H9 (cell line): ENCODE results near the gene OR52E6. TPM values are rescaled to one million over a fixed set of nuclear protein-coding genes. Genes with fewer than 3 reads are reported as not detected.

Experiments
- DNase-seq: peaks from one replicate; pipeline ENCODE4 v3.0.0-alpha.2; 2017
- H2AFZ ChIP-seq: one replicate; pipeline ENCODE4 v1.6.1; 2013; ENCODE audit warnings: mild to moderate bottlenecking, low read length, control low read depth, moderate library complexity
- H2AK5ac ChIP-seq: 2 replicates; pipeline ENCODE4 v1.6.1; 2013; ENCODE audit warnings: low read length, control low read depth, mixed read lengths; ENCODE audit not compliant: insufficient read length
- H2BK120ac ChIP-seq: one replicate; pipeline ENCODE4 v1.6.1; 2013; ENCODE audit warnings: low read depth, mild to moderate bottlenecking, low read length, control low read depth, inconsistent platforms; ENCODE audit not compliant: poor library complexity, severe bottlenecking
- H2BK12ac ChIP-seq: 2 replicates; pipeline ENCODE4 v1.6.1; 2013; ENCODE audit warnings: low read length, control low read depth, mixed read lengths, low read depth; ENCODE audit not compliant: insufficient read length
- H2BK15ac ChIP-seq: 2 replicates; pipeline ENCODE4 v1.6.1; 2013; ENCODE audit warnings: low read depth, low read length, control low read depth
- H2BK20ac ChIP-seq: one replicate; pipeline ENCODE4 v1.6.1; 2013; ENCODE audit warnings: low read depth, mild to moderate bottlenecking, low read length, control low read depth, inconsistent platforms; ENCODE audit not compliant: poor library complexity, severe bottlenecking
- H2BK5ac ChIP-seq: 2 replicates; pipeline ENCODE4 v1.6.1; 2013; ENCODE audit warnings: low read length, control low read depth, mixed read lengths; ENCODE audit not compliant: insufficient read length
- H3K14ac ChIP-seq: 2 replicates; pipeline ENCODE4 v1.6.1; 2013; ENCODE audit warnings: low read length, control low read depth; ENCODE audit not compliant: insufficient read depth
- H3K18ac ChIP-seq: 2 replicates; pipeline ENCODE4 v1.6.1; 2013; ENCODE audit warnings: low read depth, mild to moderate bottlenecking, mixed read lengths, low read length, control low read depth; ENCODE audit not compliant: insufficient read length
- H3K23ac ChIP-seq: 2 replicates; pipeline ENCODE4 v1.6.1; 2013; ENCODE audit warnings: low read length, control low read depth, mixed read lengths, low read depth; ENCODE audit not compliant: insufficient read length
- H3K23me2 ChIP-seq: 2 replicates; pipeline ENCODE4 v1.6.1; 2013; ENCODE audit warnings: low read depth, mild to moderate bottlenecking, mixed read lengths, low read length, control low read depth; ENCODE audit not compliant: insufficient read length, poor library complexity, severe bottlenecking
- H3K27ac ChIP-seq: 2 replicates; pipeline ENCODE4 v1.5.1; 2013; ENCODE audit warnings: low read length, control low read depth, mixed read lengths, low read depth; ENCODE audit not compliant: insufficient read length
- H3K27me3 ChIP-seq: 2 replicates; pipeline ENCODE4 v1.6.1; 2013; ENCODE audit warnings: low read length, control low read depth, inconsistent platforms; ENCODE audit not compliant: insufficient read depth
- H3K4ac ChIP-seq: 2 replicates; pipeline ENCODE4 v1.6.1; 2013; ENCODE audit warnings: low read depth, mild to moderate bottlenecking, control low read depth, inconsistent platforms, low read length, moderate library complexity
- H3K4me1 ChIP-seq: 2 replicates; pipeline ENCODE4 v1.6.1; 2013; ENCODE audit warnings: low read length, control low read depth, inconsistent platforms; ENCODE audit not compliant: insufficient read depth
- H3K4me2 ChIP-seq: 2 replicates; pipeline ENCODE4 v1.6.1; 2013; ENCODE audit warnings: low read length, control low read depth, mixed read lengths; ENCODE audit not compliant: insufficient read length, insufficient read depth
- H3K56ac ChIP-seq: 2 replicates; pipeline ENCODE4 v1.6.1; 2013; ENCODE audit warnings: low read depth, mild to moderate bottlenecking, mixed read lengths, low read length, control low read depth; ENCODE audit not compliant: insufficient read length
- H3K79me1 ChIP-seq: 2 replicates; pipeline ENCODE4 v1.6.1; 2013; ENCODE audit warnings: low read depth, mild to moderate bottlenecking, moderate library complexity, low read length, control low read depth, inconsistent platforms; ENCODE audit not compliant: insufficient read depth, poor library complexity, severe bottlenecking
- H3K79me2 ChIP-seq: 2 replicates; pipeline ENCODE4 v1.6.1; 2013; ENCODE audit warnings: low read length, control low read depth, inconsistent platforms; ENCODE audit not compliant: insufficient read depth
- H3K9ac ChIP-seq: 2 replicates; pipeline ENCODE4 v1.6.1; 2013; ENCODE audit warnings: low read length, control low read depth, mixed read lengths; ENCODE audit not compliant: insufficient read length; ENCODE audit errors: extremely low read depth
- H3K9me3 ChIP-seq: one replicate; pipeline ENCODE4 v1.6.1; 2013; ENCODE audit warnings: low read depth, low read length, inconsistent platforms; ENCODE audit not compliant: control insufficient read depth
- H3T11ph ChIP-seq: one replicate; pipeline ENCODE4 v1.6.1; 2013; ENCODE audit warnings: mild to moderate bottlenecking, low read length, control low read depth, inconsistent platforms
- H4K20me1 ChIP-seq: one replicate; pipeline ENCODE4 v1.6.1; 2013; ENCODE audit not compliant: control insufficient read depth, insufficient read length, insufficient read depth
- H4K5ac ChIP-seq: 2 replicates; pipeline ENCODE4 v1.6.1; 2013; ENCODE audit warnings: low read depth, mild to moderate bottlenecking, mixed read lengths, low read length, control low read depth; ENCODE audit not compliant: insufficient read length
- H4K8ac ChIP-seq: replicated peaks from 2 replicates; pipeline ENCODE4 v1.6.1; 2013; ENCODE audit warnings: low read length, control low read depth, mixed read lengths, low read depth; ENCODE audit not compliant: insufficient read length
- H4K91ac ChIP-seq: 2 replicates; pipeline ENCODE4 v1.6.1; 2013; ENCODE audit warnings: low read depth, mild to moderate bottlenecking, moderate library complexity, mixed read lengths, low read length, control low read depth; ENCODE audit not compliant: insufficient read length
- H3K27ac Mint-ChIP-seq, 3 experiments: 2 replicates in 2 of 3; 3 replicates in 1 of 3; pipeline ENCODE4 v1.8.0; 2020 to 2021; ENCODE audit warnings: mixed read lengths in 3 of 3, mild to moderate bottlenecking in 1 of 3, moderate library complexity in 1 of 3
- H3K27me3 Mint-ChIP-seq: 2 replicates; pipeline ENCODE4 v1.8.0; 2021; ENCODE audit warnings: low read depth, mild to moderate bottlenecking, moderate library complexity, mixed read lengths
- H3K36me3 Mint-ChIP-seq, 3 experiments: 2 replicates in 2 of 3; 3 replicates in 1 of 3; pipeline ENCODE4 v1.8.0; 2020 to 2021; ENCODE audit warnings: low read depth in 3 of 3, mixed read lengths in 3 of 3; ENCODE audit not compliant: insufficient read depth in 1 of 3
- H3K4me1 Mint-ChIP-seq, 2 experiments: 2 replicates each; pipeline ENCODE4 v1.8.0; 2020; ENCODE audit warnings: mixed read lengths in 2 of 2
- H3K4me3 Mint-ChIP-seq, 2 experiments: 2 replicates in 1 of 2; 3 replicates in 1 of 2; pipeline ENCODE4 v1.8.0; 2020 to 2021; ENCODE audit warnings: mild to moderate bottlenecking in 2 of 2, mixed read lengths in 2 of 2, moderate library complexity in 1 of 2
- H3K9me3 Mint-ChIP-seq, 2 experiments: 2 replicates in 1 of 2; 3 replicates in 1 of 2; pipeline ENCODE4 v1.8.0; 2020; ENCODE audit warnings: mild to moderate bottlenecking in 2 of 2, mixed read lengths in 2 of 2, moderate library complexity in 1 of 2
- WGBS: extraction: QIAGEN DNeasy Blood & Tissue Kit; methylation state at CpG from one replicate; pipeline ENCODE4 v1.1.7; 2013; ENCODE audit warnings: missing lambda C conversion rate, low lambda C conversion rate, mixed read lengths; ENCODE audit not compliant: insufficient read length; ENCODE audit errors: extremely low coverage; 5-methylcytosine and 5-hydroxymethylcytosine counted together
- total RNA-seq: library from RNA; stranded (reverse); gene quantifications from 2 replicates; pipeline ENCODE4 v1.2.1, GENCODE V29; 2021
- TF ChIP-seq, protein P1 (sequence below): fragments of 200-600 bp; sonication (generic); conservative IDR thresholded peaks from 3 replicates; pipeline ENCODE4 v1.8.0; 2021; ENCODE audit warnings: antibody characterized with exemption, mild to moderate bottlenecking

OR52E6 gene
- total RNA-seq, 1 experiment from 2014 or later = not detected

DNA sequence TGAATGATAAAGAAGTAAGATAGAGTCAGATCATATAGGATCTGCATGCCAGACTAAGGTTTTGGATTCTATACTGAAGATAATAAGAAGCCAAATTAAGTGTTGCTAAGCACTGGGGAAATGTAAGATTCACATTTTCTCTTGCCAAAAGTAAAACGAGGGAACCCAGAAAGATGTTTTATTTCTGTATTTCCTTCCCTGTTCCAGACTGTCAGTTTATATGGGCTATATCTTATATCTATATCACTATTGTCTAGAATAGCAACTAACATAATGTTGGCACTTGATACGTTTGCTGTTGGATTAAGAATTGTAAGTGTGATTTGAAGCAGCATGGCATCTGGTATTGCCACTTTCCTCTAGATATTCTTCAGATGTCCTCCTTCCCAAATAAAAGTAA lies 8.3 kb downstream of the OR52E6 start:
- Mint-ChIP-seq H3K9me3 (no peaks in the 10 kb centered on the region), H3K4me1 (peaks cover 10 to 29% of the 10 kb centered on the region in 2 experiments), H3K27ac (no peak overlapping the region), H3K4me3 (no peak overlapping the region), H3K27me3 (no peaks in the 10 kb centered on the region), H3K36me3 (no peaks in the 10 kb centered on the region)
- H3K56ac ChIP-seq = no peak overlapping the region
- no peaks in the 10 kb centered on the region for H3K27me3 ChIP-seq
- no peak overlapping the region for H3K9ac ChIP-seq
- H2AFZ ChIP-seq = no peak overlapping the region
- no peaks in the 10 kb centered on the region for H3K4me1 ChIP-seq
- no peak overlapping the region for H3K4ac ChIP-seq
- no peak overlapping the region for H3K14ac ChIP-seq
- no peaks in the 10 kb centered on the region for H3K9me3 ChIP-seq
- H3K23me2 ChIP-seq = no peaks in the 10 kb centered on the region
- no peak overlapping the region for H3K27ac ChIP-seq
- no peak for DNase-seq
- WGBS = no CpG with 5 or more reads among the region's 2 CpGs
- no peaks in the 10 kb centered on the region for H3K79me2 ChIP-seq
- H3K18ac ChIP-seq = no peak overlapping the region
- no peak overlapping the region for H4K91ac ChIP-seq
- no peak overlapping the region for H4K5ac ChIP-seq
- H2BK20ac ChIP-seq = no peak overlapping the region
- H2BK120ac ChIP-seq = no peak overlapping the region
- H2BK5ac ChIP-seq = no peak overlapping the region
- no peaks in the 10 kb centered on the region for H4K20me1 ChIP-seq
- H3K23ac ChIP-seq = no peak overlapping the region
- no peak overlapping the region for H3T11ph ChIP-seq
- no peak overlapping the region for H2BK12ac ChIP-seq
- TF ChIP-seq, protein P1, sequence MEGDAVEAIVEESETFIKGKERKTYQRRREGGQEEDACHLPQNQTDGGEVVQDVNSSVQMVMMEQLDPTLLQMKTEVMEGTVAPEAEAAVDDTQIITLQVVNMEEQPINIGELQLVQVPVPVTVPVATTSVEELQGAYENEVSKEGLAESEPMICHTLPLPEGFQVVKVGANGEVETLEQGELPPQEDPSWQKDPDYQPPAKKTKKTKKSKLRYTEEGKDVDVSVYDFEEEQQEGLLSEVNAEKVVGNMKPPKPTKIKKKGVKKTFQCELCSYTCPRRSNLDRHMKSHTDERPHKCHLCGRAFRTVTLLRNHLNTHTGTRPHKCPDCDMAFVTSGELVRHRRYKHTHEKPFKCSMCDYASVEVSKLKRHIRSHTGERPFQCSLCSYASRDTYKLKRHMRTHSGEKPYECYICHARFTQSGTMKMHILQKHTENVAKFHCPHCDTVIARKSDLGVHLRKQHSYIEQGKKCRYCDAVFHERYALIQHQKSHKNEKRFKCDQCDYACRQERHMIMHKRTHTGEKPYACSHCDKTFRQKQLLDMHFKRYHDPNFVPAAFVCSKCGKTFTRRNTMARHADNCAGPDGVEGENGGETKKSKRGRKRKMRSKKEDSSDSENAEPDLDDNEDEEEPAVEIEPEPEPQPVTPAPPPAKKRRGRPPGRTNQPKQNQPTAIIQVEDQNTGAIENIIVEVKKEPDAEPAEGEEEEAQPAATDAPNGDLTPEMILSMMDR = no peak
- no peak overlapping the region for H3K4me2 ChIP-seq
- no peaks in the 10 kb centered on the region for H3K79me1 ChIP-seq
- H4K8ac ChIP-seq = no peak overlapping the region
- H2BK15ac ChIP-seq = no peak overlapping the region
- H2AK5ac ChIP-seq = no peak overlapping the region
